Umbilical cord (tissue), 2 donors: ENCODE data around the gene CDH18. TPM values are rescaled to one million over a fixed set of nuclear protein-coding genes. Genes with fewer than 3 reads are reported as not detected.

ENCODE experiments used
- DNase-seq: peaks from one replicate; pipeline ENCODE4 v3.0.0-alpha.2; 2015; ENCODE audit warnings: low spot score
- total RNA-seq: library from RNA; depleted of rRNA; stranded (reverse); fragments of >200 nt; gene quantifications from one replicate; pipeline ENCODE4 v1.2.3, GENCODE V29; 2014; ENCODE audit warnings: low replicate concordance; ENCODE audit not compliant: insufficient read depth

CDH18 gene
- total RNA-seq, 1 donor from 2014 or later = 4.3 TPM

- DNase-seq = no peak
Measured at GRCh38 chr5:19605846-19606407, 382.1 kb downstream of the CDH18 start.

- peak; percentile 17 for DNase-seq
Measured at GRCh38 chr5:19584131-19584530, 403.9 kb downstream of the CDH18 start.

DNA sequence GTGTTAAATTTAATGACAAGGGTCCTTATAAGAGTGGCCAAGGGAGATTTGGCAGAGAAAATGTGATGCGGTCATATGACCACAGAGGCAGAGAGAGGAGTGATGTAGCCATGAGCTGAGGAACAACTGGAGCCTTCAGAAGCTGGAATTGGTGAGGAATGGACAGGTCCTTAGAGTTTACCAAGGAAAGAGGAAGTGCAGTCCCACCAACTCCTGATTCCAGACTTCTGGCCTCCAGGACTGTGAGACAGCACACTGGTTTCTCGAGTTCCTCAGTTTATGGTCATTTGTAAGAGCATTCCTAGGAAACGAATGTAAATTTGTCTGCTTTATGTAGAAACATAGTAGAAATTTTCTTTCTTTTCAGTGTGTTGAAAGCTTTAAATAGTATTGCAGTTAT lies 410.1 kb downstream of the CDH18 start:
- DNase-seq = no peak

GRCh38 chr5:19568004-19568403 lies 420.0 kb downstream of the CDH18 start:
- DNase-seq = no peak

GRCh38 chr5:19565466-19565865 lies 422.5 kb downstream of the CDH18 start:
- DNase-seq = no peak

DNA sequence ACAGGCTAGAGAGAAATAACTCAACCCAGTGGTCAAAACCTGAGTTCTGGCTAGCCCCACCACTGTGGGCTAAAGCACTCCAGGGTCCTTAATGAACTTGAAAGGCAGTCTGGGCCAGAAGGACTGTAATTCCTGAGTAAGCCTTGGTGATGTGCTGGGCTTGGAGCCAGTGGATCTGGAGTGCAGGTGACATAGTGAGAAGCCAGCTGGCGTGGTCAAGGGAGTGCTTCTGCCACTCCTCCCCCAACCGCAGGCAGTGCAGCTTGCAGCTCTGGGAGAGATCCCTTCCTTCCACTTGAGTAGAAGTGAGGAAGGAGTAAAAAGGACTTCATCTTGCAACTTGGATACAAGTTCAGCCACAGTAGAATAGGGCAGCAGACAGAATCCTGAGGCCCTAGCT lies 424.0 kb downstream of the CDH18 start:
- DNase-seq = no peak

DNA sequence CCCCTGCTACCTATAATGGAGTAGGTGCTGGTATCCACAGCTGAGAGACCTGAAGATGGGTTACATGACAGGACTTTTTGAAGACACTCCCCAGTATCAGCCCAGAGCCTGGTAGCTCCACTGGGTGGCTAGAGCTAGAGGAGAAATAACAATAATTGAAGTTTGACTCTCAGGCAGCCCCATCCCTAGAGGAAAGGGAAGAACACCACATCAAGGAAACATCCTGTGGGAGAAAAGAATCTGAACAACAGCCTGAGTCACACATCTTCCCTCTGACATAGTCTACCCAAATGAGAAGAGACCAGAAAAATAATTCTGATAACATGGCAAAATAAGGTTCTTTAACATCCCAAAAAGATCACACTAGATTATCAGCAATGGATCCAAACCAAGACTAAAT lies 432.1 kb downstream of the CDH18 start:
- no peak for DNase-seq

DNA sequence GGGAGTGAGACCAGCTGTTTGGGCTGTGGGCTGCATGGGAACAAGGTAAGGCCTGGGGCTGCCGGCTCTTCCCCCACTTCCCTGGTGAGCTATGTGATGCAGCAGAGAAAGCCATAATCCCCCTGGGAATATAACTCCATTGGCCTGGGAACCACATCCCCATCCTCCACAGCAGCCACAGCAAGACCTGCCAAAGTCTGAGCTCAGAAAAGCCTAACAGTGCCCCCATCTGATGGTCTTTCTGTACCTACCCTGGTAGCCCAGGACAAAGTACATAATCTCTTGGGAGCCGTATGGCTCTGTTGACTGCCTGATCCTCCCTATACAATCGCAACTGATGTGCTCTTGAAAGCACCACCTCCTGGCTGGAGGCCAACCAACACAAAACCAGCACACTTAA lies 432.6 kb downstream of the CDH18 start:
- no peak for DNase-seq

DNA sequence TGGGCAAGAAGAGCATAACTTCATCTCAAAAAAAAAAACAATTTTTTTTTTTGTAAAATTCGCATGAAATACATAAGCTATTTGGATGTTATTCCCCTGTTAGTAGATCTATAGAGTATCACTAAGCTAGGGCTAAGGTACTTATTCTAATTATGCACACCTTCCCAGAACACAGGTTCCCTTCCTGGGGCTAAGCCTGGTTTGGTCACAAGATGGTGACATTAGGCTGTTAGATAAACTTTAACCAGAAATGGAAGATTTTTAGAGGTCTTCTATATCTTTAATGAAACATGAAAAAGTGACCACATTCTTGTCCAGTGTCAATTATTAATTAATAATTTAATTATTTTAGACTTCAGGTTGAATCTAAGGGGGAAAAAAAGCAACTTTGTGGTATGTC lies 433.5 kb downstream of the CDH18 start:
- no peak for DNase-seq

- DNase-seq = peak; percentile 74
Measured at GRCh38 chr5:19547640-19548039, 440.4 kb downstream of the CDH18 start.

DNA sequence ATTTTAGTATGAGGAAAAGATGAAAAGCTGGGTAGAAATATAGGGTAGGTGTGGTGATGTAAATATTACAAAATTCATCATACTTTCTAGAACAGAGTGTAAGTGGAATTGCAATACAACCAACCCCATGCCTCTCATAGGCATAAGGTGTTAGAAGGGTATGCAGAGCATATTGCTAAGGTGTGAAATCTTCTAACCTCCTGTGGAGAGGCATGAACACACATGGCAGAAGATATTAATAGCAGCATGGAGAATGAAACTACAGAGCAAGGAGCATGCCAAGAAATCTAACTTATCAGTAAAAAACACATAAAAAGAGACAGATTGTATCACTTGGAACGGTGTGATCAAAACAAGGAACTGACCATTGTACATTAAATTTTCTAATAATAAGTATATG lies 441.5 kb downstream of the CDH18 start:
- no peak for DNase-seq

DNA sequence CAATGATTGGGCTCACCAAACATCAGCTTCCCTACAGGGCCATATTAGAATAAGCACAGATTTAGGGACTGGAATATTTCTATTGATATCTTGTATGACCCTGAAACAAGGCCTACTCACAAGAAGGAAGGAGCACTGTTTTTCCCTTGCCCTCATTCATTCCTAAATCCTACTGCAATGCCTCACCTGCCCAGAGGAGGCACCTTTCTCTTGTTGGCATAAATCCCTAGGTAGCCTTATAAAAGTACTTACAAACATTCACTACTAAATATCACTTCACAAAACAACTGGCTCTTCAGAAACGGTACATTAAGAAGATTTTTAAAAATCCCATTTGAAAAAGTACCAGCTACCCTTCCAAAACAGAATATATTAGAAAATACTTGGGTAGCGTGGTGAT lies 449.4 kb downstream of the CDH18 start:
- DNase-seq = no peak

- DNase-seq = no peak
Measured at GRCh38 chr5:19536387-19536786, 451.6 kb downstream of the CDH18 start.

GRCh38 chr5:19534751-19535150 lies 453.2 kb downstream of the CDH18 start:
- DNase-seq = peak; percentile 1

- no peak for DNase-seq
Measured at GRCh38 chr5:19532936-19533335, 455.1 kb downstream of the CDH18 start.

DNA sequence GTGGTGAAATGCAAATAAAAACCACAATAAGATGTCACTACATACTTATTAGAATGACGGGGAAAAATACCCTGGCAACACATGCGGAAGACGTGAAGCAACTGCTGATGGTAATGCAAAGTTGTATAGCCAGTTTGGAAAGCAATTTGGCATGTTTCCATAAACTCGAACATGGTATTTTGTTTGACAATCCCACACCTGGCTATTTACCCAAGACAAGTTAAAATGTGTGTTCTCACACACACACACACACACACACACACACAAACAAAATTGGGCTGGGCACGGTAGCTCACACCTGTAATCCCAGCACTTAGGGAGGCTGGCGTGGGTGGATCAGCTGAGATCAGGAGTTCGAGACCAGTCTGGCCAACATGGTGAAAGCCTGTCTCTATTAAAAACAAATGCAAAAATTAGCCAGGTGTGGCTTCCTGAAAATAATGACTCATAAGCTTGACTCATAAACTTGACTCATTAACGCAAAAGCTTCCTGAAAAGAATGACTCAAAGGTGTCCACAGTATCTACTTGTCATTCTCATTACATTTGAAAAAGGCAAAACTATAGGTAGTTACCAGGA lies 456.5 kb downstream of the CDH18 start:
- DNase-seq = no peak

- no peak for DNase-seq
Measured at GRCh38 chr5:19519448-19519847, 468.6 kb downstream of the CDH18 start.

DNA sequence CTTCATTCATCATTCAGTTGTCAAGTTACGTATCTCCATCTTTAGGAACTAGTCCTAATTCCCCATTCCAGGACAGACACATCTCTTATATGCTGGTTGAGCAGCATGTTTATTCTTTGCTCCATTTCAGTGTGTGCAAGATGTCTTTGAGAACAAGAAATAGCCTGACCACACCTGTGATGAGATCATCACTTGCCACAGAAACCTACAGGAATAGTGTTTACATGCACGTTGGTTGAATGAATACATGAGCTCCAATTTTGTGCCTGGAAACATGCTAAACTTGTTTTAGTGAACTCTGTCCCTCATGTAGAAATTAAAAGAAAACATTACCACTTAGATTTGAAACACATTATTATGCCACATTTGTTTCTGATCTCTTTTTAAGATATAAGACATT lies 489.1 kb downstream of the CDH18 start:
- no peak for DNase-seq

DNA sequence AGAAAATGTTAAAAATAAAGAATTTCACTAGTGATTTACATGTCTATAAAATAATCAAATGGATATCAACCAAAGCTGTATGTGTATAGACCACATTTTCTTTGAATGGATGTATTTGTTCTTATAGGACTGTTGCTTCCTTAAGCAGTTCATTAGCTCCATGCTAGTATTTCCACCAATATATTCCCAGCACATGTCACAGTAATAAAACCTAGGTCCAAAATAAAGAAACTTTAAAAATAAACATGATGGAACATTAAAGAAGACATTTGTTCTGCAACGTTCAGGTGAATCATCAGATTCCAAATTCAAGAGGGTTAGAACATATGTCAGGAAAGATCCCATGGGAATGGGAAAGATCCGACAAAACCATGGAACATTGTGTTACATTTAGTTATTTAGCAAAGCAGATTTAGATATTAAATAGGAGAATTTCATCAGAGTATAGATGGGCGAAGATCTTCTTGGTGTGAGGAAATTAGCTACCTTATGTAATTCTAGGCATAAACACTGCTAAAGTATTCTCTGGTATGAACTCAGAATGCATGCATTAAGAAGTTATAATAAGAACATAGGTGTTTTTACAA lies 490.7 kb downstream of the CDH18 start:
- DNase-seq = no peak

DNA sequence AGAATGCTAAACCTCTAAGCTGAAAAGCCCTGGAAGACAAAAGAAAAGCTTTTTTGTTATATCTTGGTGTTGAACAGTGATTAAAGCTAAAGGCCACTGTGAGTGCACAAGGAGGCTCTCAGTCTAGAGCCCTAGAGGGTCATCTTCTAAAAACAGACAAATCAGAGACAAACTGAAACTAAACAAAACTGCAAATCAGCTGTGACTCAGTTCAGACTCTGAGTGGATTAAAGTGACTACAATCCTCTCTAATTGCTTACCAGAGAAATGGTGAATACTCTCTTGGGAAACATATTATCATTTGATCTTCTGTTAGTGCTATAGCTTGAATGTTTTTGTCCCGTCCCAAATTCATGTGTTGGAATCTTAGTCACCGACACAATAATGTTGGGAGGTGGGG lies 491.9 kb downstream of the CDH18 start:
- DNase-seq = no peak

DNA sequence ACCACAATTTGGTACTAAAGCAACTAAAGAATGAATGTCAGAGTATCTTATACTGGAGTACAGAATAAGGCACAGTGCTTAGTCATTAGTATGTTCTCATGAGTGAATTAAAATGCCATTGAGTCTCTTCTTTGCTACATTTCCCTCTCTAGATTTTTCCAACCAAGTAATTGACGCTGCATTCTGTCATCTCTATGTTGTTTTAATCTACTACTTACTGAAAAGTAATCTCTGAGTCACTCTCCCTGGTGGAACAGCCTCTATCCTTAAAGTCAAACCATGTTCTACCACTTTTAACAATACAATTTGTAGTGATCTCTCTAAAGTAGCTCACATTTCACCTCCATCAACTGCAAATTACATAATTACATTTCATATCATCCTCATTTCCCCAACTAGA lies 495.1 kb downstream of the CDH18 start:
- no peak for DNase-seq

- no peak for DNase-seq
Measured at GRCh38 chr5:19488786-19489185, 499.2 kb downstream of the CDH18 start.

DNA sequence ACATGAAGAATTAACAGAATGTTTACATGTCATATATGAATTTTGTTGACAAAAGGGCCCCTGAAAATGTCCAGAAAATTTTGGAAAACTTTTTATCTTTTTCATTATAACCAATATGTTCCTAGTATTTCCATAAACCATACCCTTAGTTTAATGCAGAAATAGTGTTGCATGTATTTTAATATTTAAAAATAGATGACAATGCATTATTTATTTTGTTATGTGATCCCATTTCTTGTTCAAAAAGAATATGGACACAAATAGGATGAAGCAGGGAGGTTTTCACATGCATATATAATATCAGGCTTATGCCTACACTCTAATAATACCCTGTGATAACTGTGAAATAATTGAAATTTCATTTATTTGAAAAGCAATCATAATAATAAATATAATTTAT lies 500.5 kb downstream of the CDH18 start:
- DNase-seq = no peak

DNA sequence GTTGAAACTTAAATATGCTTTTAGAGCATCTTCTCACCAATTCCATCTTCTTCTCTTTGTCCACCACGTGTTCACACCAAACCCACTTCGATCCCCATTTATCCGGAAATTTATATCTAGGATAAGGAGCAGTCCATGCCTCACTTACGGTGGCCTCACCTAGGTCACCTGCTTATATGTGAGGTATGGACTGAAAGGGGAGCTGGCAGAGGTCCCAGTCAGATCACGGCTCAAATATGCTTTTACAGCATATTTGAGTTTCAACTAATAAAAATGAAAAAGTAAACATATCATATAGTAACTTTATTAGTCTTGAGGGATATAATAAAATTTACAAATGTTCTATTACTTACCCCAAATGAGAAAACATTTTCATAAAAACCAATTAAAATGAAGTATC lies 508.4 kb downstream of the CDH18 start:
- no peak for DNase-seq
